Esophagus muscularis mucosa (tissue), 4 donors: Measurements from ENCODE around the gene CDA. TPM values are rescaled to one million over a fixed set of nuclear protein-coding genes. Genes with fewer than 3 reads are reported as not detected.

Experiments
- DNase-seq: peaks from one replicate; pipeline ENCODE4 v3.0.0-alpha.2; 2017; ENCODE audit errors: extremely low spot score
- H3K27ac ChIP-seq, 4 donors: fragments of 200-600 bp; sonication (generic); replicated peaks in 1 of 4; 1 replicate in 3 of 4; 2 replicates in 1 of 4; pipeline ENCODE4 v1.5.1; 2016 to 2019; ENCODE audit warnings: mild to moderate bottlenecking in 1 of 4
- H3K27me3 ChIP-seq, 4 donors: fragments of 200-600 bp; sonication (generic); one replicate each; pipeline versions ENCODE4 v1.5.1 to v1.6.0; 2016 to 2019
- H3K36me3 ChIP-seq, 4 donors: fragments of 200-600 bp; sonication (generic); one replicate each; pipeline ENCODE4 v1.5.1; 2016 to 2019
- H3K4me1 ChIP-seq, 4 donors: fragments of 200-600 bp; sonication (generic); one replicate each; pipeline ENCODE4 v1.5.1; 2016 to 2019
- H3K4me3 ChIP-seq, 4 donors: fragments of 200-600 bp; sonication (generic); 1 replicate in 2 of 4; 2 replicates in 2 of 4; pipeline ENCODE4 v1.5.1; 2016 to 2019; ENCODE audit warnings: mild to moderate bottlenecking in 4 of 4, moderate library complexity in 1 of 4
- H3K9me3 ChIP-seq, 4 donors: fragments of 200-600 bp; sonication (generic); 1 replicate in 3 of 4; 2 replicates in 1 of 4; pipeline ENCODE4 v1.5.1; 2016 to 2019
- CTCF ChIP-seq, 3 experiments: fragments of 200-600 bp in 2 of 3; fragments of 450-650 bp in 1 of 3; sonication (generic) in 2 of 3; IDR thresholded peaks; one replicate each; pipeline ENCODE4 v1.5.1; 2017 to 2019; ENCODE audit warnings: antibody characterized with exemption in 3 of 3, mild to moderate bottlenecking in 2 of 3, moderate library complexity in 1 of 3
- EP300 ChIP-seq: sonication (generic); formaldehyde crosslinking; IDR thresholded peaks from one replicate; pipeline ENCODE4 v1.6.1; 2017; ENCODE audit warnings: antibody characterized with exemption
- POLR2A ChIP-seq: fragments of 450-650 bp; IDR thresholded peaks from one replicate; pipeline ENCODE4 v1.6.1; 2017; ENCODE audit warnings: antibody characterized with exemption, moderate library complexity, mild to moderate bottlenecking, low read depth
- POLR2AphosphoS5 ChIP-seq, 2 donors: sonication (generic); formaldehyde crosslinking; IDR thresholded peaks; one replicate each; pipeline ENCODE4 v1.6.1; 2017; ENCODE audit warnings: antibody characterized with exemption in 2 of 2
- WGBS: methylation state at CpG from one replicate; pipeline ENCODE4 v1.1.5; 2018; 5-methylcytosine and 5-hydroxymethylcytosine counted together
- intact Hi-C: fragments of 100-400 bp; cut with DNase I; formaldehyde crosslinking; loops from one replicate; pipeline ENCODE4 v1.15.1; 2023
- total RNA-seq, 4 donors: library from RNA; depleted of rRNA; stranded (reverse); fragments of >200 nt; gene quantifications; one replicate each; pipeline versions ENCODE4 v1.1.0 to v1.2.1, GENCODE V29; 2016

CDA gene
- total RNA-seq, 4 donors from 2014 or later: 1.7 to 7.5 (median 6.0) TPM

GRCh38 chr1:20634065-20634593, 45.2 kb downstream of the CDA start:
- H3K27me3 ChIP-seq: no peaks in the 10 kb centered on the region

GRCh38 chr1:20634594-20635084, 45.7 kb downstream of the CDA start:
- peaks cover 24 to 35% (median 34%) of the 10 kb centered on the region in 4 donors for H3K4me1 ChIP-seq
- no peaks in the 10 kb centered on the region for H3K9me3 ChIP-seq
- no peaks in the 10 kb centered on the region for H3K27me3 ChIP-seq
- peaks cover 21 to 34% (median 33%) of the 10 kb centered on the region in 4 donors for H3K36me3 ChIP-seq
- intact Hi-C loops: no loop called here
- DNase-seq: no peak
- WGBS: 18% methylated on average over 4 of the region's 4 CpGs
- H3K4me3 ChIP-seq: peak overlapping the region; percentile 88 to 100 (median 98)
- TF ChIP-seq CTCF (IDR thresholded peaks at IDR 0.05) (no peak), POLR2A (no peak), POLR2AphosphoS5 (IDR thresholded peaks at IDR 0.05) (no peak), EP300 (no peak)
- peak overlapping the region; percentile 94 to 97 (median 95) for H3K27ac ChIP-seq

More at GRCh38 chr1:20634065-20634593, 45.2 kb downstream of the CDA start:
- Histone ChIP-seq H3K27ac (peak overlapping the region; percentile 94 to 97 (median 95)), H3K4me3 (peak overlapping the region; percentile 88 to 100 (median 98)), H3K36me3 (peaks cover 16 to 29% (median 28%) of the 10 kb centered on the region in 4 donors), H3K9me3 (no peaks in the 10 kb centered on the region), H3K4me1 (peaks cover 24 to 35% (median 34%) of the 10 kb centered on the region in 4 donors)
- DNase-seq: no peak
- WGBS: 3% methylated on average over 11 of the region's 11 CpGs
- no peak for TF ChIP-seq POLR2A
- no peak for TF ChIP-seq POLR2AphosphoS5 (IDR thresholded peaks at IDR 0.05)
- no peak for TF ChIP-seq CTCF (IDR thresholded peaks at IDR 0.05)
- no peak for TF ChIP-seq EP300
- intact Hi-C loops: no loop called here

- peaks cover 24 to 35% (median 34%) of the 10 kb centered on the region in 4 donors for H3K4me1 ChIP-seq
- intact Hi-C loops: no loop called here
- H3K9me3 ChIP-seq: no peaks in the 10 kb centered on the region
- peaks cover 27 to 57% (median 56%) of the 10 kb centered on the region in 4 donors for H3K36me3 ChIP-seq
- H3K27me3 ChIP-seq: no peaks in the 10 kb centered on the region
- no peak overlapping the region for H3K27ac ChIP-seq
- WGBS: 83% methylated on average over 8 of the region's 8 CpGs
- TF ChIP-seq POLR2AphosphoS5 (IDR thresholded peaks at IDR 0.05) (no peak), POLR2A (no peak), EP300 (no peak), CTCF (IDR thresholded peaks at IDR 0.05) (no peak)
- no peak overlapping the region for H3K4me3 ChIP-seq
- DNase-seq: no peak
Observed at GRCh38 chr1:20636785-20637347, 48.0 kb downstream of the CDA start.

GRCh38 chr1:20640183-20640597, 51.3 kb downstream of the CDA start:
- Histone ChIP-seq H3K9me3 (no peaks in the 10 kb centered on the region), H3K4me1 (peaks cover 7 to 17% (median 16%) of the 10 kb centered on the region in 4 donors), H3K27me3 (no peaks in the 10 kb centered on the region), H3K27ac (no peak overlapping the region), H3K4me3 (no peak overlapping the region), H3K36me3 (peaks cover 56 to 90% (median 89%) of the 10 kb centered on the region in 4 donors)
- 31% methylated on average over 6 of the region's 6 CpGs for WGBS
- no peak for DNase-seq
- TF ChIP-seq CTCF (IDR thresholded peaks at IDR 0.05) (peak; percentile 67 to 82 (median 71)), POLR2A (no peak)
- intact Hi-C loops: no loop called here
